Neural progenitor cell (in vitro differentiated cells): ENCODE data around the gene CALY. TPM values are rescaled to one million over a fixed set of nuclear protein-coding genes. Genes with fewer than 3 reads are reported as not detected.
A peak's percentile ranks its signal among the peaks of the same experiment; 100 is the strongest.

ENCODE experiments used
- DNase-seq: peaks from one replicate; pipeline ENCODE4 v3.0.0-alpha.2; 2016; ENCODE audit warnings: low spot score
- H2AFZ ChIP-seq: fragments of 200-600 bp; sonication (generic); replicated peaks from 2 replicates; pipeline ENCODE4 v1.6.1; 2016; ENCODE audit warnings: antibody characterized with exemption
- H3F3A ChIP-seq: fragments of 200-600 bp; sonication (generic); 2 replicates; pipeline ENCODE4 v1.6.1; 2016; ENCODE audit warnings: antibody characterized with exemption, low read depth
- H3K27ac ChIP-seq: fragments of 200-600 bp; sonication (generic); 2 replicates; pipeline ENCODE4 v1.5.1; 2016; ENCODE audit warnings: mild to moderate bottlenecking
- H3K27me3 ChIP-seq: fragments of 200-600 bp; sonication (generic); 2 replicates; pipeline ENCODE4 v1.6.1; 2016; ENCODE audit warnings: mild to moderate bottlenecking, moderate library complexity
- H3K36me3 ChIP-seq: fragments of 200-600 bp; sonication (generic); 2 replicates; pipeline ENCODE4 v1.5.1; 2016
- H3K4me1 ChIP-seq: fragments of 200-600 bp; sonication (generic); 2 replicates; pipeline ENCODE4 v1.6.1; 2016; ENCODE audit warnings: mixed run types
- H3K4me2 ChIP-seq: fragments of 200-600 bp; sonication (generic); 2 replicates; pipeline ENCODE4 v1.6.1; 2016
- H3K4me3 ChIP-seq: fragments of 200-600 bp; sonication (generic); 2 replicates; pipeline ENCODE4 v1.5.1; 2016
- H3K79me2 ChIP-seq: fragments of 200-600 bp; sonication (generic); 2 replicates; pipeline ENCODE4 v1.6.1; 2016; ENCODE audit warnings: low read depth
- H3K9ac ChIP-seq: fragments of 200-600 bp; sonication (generic); 2 replicates; pipeline ENCODE4 v1.6.1; 2016
- H3K9me3 ChIP-seq: fragments of 200-600 bp; sonication (generic); 2 replicates; pipeline ENCODE4 v1.5.1; 2016; ENCODE audit warnings: low read depth
- H4K20me1 ChIP-seq: fragments of 200-600 bp; sonication (generic); 2 replicates; pipeline ENCODE4 v1.6.1; 2016; ENCODE audit warnings: low read depth
- H3K27ac Mint-ChIP-seq: 3 replicates; pipeline ENCODE4 v1.8.0; 2021; ENCODE audit warnings: mixed read lengths
- H3K27me3 Mint-ChIP-seq: 2 replicates; pipeline ENCODE4 v1.8.0; 2022; ENCODE audit warnings: low read depth, mild to moderate bottlenecking, inconsistent platforms, moderate library complexity, mixed read lengths; ENCODE audit not compliant: insufficient read depth
- H3K36me3 Mint-ChIP-seq: 3 replicates; pipeline ENCODE4 v1.8.0; 2021; ENCODE audit warnings: mixed read lengths
- H3K4me1 Mint-ChIP-seq: 3 replicates; pipeline ENCODE4 v1.8.0; 2021; ENCODE audit warnings: mixed read lengths
- H3K4me3 Mint-ChIP-seq: 3 replicates; pipeline ENCODE4 v1.8.0; 2021; ENCODE audit warnings: mild to moderate bottlenecking, moderate library complexity, mixed read lengths
- H3K9me3 Mint-ChIP-seq: 3 replicates; pipeline ENCODE4 v1.8.0; 2020; ENCODE audit warnings: mixed read lengths
- EZH2 ChIP-seq: fragments of 200-600 bp; sonication (generic); IDR thresholded peaks from 2 replicates; pipeline ENCODE4 v1.6.1; 2017; ENCODE audit warnings: antibody characterized with exemption, mild to moderate bottlenecking, moderate library complexity
- EZH2phosphoT487 ChIP-seq: fragments of 200-600 bp; sonication (generic); IDR thresholded peaks from 2 replicates; pipeline ENCODE4 v1.6.1; 2017; ENCODE audit warnings: antibody characterized with exemption
- total RNA-seq: library from RNA; depleted of rRNA; stranded (reverse); fragments of >200 nt; gene quantifications from 2 replicates; pipeline ENCODE4 v1.2.3, GENCODE V29; 2015; ENCODE audit warnings: low replicate concordance
- TF ChIP-seq, protein P1 (sequence below): fragments of 200-600 bp; sonication (generic); IDR thresholded peaks from 2 replicates; pipeline ENCODE4 v1.5.1; 2017; ENCODE audit warnings: antibody characterized with exemption, mild to moderate bottlenecking

CALY gene
- total RNA-seq, 1 donor from 2014 or later: not detected

DNA sequence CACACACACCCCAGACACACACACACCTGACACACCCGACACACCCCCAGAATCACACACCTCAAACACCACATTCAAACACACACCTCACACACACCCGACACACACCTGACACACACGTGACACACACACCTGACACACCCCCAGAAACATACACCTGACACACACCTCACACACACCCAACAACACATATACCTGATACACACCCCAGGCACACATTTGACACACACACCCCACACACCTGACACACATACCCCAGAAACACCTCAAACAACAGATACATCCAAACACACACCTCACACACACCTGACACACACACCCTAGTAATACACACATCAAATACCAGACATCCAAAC is 652 bp upstream of the CALY start:
- H3K27me3 ChIP-seq: peaks cover 89% of the 10 kb centered on the region
- H3K27ac Mint-ChIP-seq: no peak overlapping the region
- peaks cover 6% of the 10 kb centered on the region for H4K20me1 ChIP-seq
- H3F3A ChIP-seq: peaks cover 4% of the 10 kb centered on the region
- peaks cover 3% of the 10 kb centered on the region for H3K36me3 Mint-ChIP-seq
- no peak for DNase-seq
- no peaks in the 10 kb centered on the region for H3K9me3 ChIP-seq
- no peaks in the 10 kb centered on the region for H3K36me3 ChIP-seq
- H3K9me3 Mint-ChIP-seq: peaks cover 12% of the 10 kb centered on the region
- H3K79me2 ChIP-seq: no peaks in the 10 kb centered on the region
- no peak overlapping the region for H3K4me3 ChIP-seq
- no peak overlapping the region for H2AFZ ChIP-seq
- H3K27me3 Mint-ChIP-seq: peaks cover 26% of the 10 kb centered on the region
- TF ChIP-seq EZH2: no peak
- no peak for TF ChIP-seq EZH2phosphoT487
- TF ChIP-seq, protein P1, sequence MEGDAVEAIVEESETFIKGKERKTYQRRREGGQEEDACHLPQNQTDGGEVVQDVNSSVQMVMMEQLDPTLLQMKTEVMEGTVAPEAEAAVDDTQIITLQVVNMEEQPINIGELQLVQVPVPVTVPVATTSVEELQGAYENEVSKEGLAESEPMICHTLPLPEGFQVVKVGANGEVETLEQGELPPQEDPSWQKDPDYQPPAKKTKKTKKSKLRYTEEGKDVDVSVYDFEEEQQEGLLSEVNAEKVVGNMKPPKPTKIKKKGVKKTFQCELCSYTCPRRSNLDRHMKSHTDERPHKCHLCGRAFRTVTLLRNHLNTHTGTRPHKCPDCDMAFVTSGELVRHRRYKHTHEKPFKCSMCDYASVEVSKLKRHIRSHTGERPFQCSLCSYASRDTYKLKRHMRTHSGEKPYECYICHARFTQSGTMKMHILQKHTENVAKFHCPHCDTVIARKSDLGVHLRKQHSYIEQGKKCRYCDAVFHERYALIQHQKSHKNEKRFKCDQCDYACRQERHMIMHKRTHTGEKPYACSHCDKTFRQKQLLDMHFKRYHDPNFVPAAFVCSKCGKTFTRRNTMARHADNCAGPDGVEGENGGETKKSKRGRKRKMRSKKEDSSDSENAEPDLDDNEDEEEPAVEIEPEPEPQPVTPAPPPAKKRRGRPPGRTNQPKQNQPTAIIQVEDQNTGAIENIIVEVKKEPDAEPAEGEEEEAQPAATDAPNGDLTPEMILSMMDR: no peak
- no peaks in the 10 kb centered on the region for H3K4me1 Mint-ChIP-seq
- H3K27ac ChIP-seq: no peak overlapping the region
- H3K4me2 ChIP-seq: no peak overlapping the region
- H3K9ac ChIP-seq: no peak overlapping the region
- H3K4me3 Mint-ChIP-seq: no peak overlapping the region
- H3K4me1 ChIP-seq: peaks cover 10% of the 10 kb centered on the region

DNA sequence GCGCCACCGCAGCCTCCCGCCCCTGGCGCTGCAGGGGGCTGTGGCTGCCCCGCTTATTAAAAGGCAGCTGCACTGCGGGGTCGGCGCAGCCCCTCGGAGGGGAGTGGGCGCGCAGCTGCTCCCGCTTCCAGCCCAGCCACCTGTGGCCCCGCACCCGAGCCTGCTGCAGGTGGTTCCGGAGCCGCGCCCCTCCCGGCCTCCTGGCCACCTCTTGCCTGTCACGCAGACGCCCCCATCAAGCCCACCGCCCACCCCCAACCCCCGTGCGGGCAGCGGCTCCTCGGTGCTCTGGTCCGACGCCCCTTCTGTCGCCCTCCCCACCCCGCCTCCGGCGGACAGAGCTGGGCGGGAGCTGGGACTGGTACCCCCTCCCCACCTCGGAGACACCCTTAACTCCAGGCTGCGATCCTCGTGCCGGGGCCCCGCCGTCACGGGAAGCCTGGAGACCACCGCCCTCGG is 549 bp downstream of the CALY start:
- no peak overlapping the region for H3K27ac Mint-ChIP-seq
- H2AFZ ChIP-seq: no peak overlapping the region
- no peak overlapping the region for H3K9ac ChIP-seq
- H3K27me3 Mint-ChIP-seq: peaks cover 31% of the 10 kb centered on the region
- peak overlapping the region; percentile 75 for H3K4me2 ChIP-seq
- H4K20me1 ChIP-seq: peaks cover 6% of the 10 kb centered on the region
- H3K4me1 Mint-ChIP-seq: no peaks in the 10 kb centered on the region
- no peaks in the 10 kb centered on the region for H3K9me3 ChIP-seq
- no peak overlapping the region for H3K27ac ChIP-seq
- H3K27me3 ChIP-seq: peaks cover 96% of the 10 kb centered on the region
- H3K36me3 Mint-ChIP-seq: peaks cover 2% of the 10 kb centered on the region
- H3K4me3 ChIP-seq: peak overlapping the region; percentile 43
- no peaks in the 10 kb centered on the region for H3K79me2 ChIP-seq
- DNase-seq: no peak
- peaks cover 4% of the 10 kb centered on the region for H3F3A ChIP-seq
- H3K36me3 ChIP-seq: no peaks in the 10 kb centered on the region
- TF ChIP-seq EZH2phosphoT487 (peak; percentile 69), EZH2 (peak; percentile 30)
- TF ChIP-seq, protein P1: no peak
- H3K9me3 Mint-ChIP-seq: peaks cover 19% of the 10 kb centered on the region
- H3K4me1 ChIP-seq: peaks cover 10% of the 10 kb centered on the region
- H3K4me3 Mint-ChIP-seq: no peak overlapping the region

DNA sequence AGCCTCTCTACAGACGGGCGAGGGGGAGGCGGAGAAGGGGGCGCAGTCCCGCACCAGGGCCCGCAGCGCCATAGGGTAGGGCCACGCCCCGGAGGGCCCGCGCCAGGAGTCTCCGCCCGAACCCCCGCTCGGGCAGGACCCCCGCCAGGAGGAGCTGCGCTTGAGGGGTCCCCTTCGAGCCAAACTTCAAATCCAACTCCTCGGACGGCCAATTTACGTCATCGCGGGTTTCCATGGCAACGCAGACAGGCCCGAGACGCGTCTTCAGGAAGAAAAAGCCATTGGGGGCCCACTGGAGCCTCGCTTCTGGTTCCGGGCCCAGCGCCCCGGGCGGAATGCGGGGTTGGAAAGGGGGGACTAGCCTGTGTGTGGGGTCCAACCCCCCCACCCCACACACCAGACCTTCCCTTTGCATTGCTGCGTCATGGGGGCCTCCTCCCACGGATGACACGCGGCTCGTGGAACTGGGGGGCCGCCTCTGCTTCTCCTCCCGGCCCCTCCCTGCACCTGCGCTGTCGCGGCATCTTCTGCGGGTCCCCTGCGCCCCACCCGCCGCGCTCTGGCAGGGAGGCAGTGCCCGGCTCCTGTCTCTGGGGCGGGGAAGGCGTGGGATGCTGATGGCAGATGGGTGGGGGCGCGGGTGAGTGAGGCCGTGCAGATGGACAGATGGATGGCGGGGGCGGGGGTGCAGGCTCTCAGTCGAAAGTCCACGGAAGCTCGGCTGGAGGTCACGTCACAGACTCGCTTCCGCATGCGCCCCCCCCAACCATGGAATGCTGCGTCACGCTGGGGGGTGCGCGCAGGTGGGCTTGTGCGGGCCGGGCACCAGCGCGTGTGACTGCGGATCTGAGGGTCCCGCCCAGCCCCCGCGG is 1.2 kb downstream of the CALY start:
- peaks cover 4% of the 10 kb centered on the region for H3F3A ChIP-seq
- peaks cover 24% of the 10 kb centered on the region for H3K9me3 Mint-ChIP-seq
- peaks cover 94% of the 10 kb centered on the region for H3K27me3 ChIP-seq
- no peak overlapping the region for H3K27ac Mint-ChIP-seq
- no peak overlapping the region for H3K9ac ChIP-seq
- no peaks in the 10 kb centered on the region for H3K4me1 Mint-ChIP-seq
- H3K4me3 Mint-ChIP-seq: peak overlapping the region; percentile 42
- peaks cover 10% of the 10 kb centered on the region for H3K4me1 ChIP-seq
- no peaks in the 10 kb centered on the region for H3K36me3 ChIP-seq
- no peaks in the 10 kb centered on the region for H3K9me3 ChIP-seq
- H4K20me1 ChIP-seq: peaks cover 6% of the 10 kb centered on the region
- TF ChIP-seq EZH2 (peak; percentile 75), EZH2phosphoT487 (no peak)
- TF ChIP-seq, protein P1: no peak
- H3K36me3 Mint-ChIP-seq: peaks cover 2% of the 10 kb centered on the region
- DNase-seq: peak; percentile 84
- H3K27ac ChIP-seq: no peak overlapping the region
- peak overlapping the region; percentile 13 for H2AFZ ChIP-seq
- peak overlapping the region; percentile 43 for H3K4me3 ChIP-seq
- peak overlapping the region; percentile 75 for H3K4me2 ChIP-seq
- H3K79me2 ChIP-seq: no peaks in the 10 kb centered on the region
- peaks cover 36% of the 10 kb centered on the region for H3K27me3 Mint-ChIP-seq
